Thoracic aorta (tissue), 2 donors: Measurements from ENCODE around the gene S100A5. TPM values are rescaled to one million over a fixed set of nuclear protein-coding genes. Genes with fewer than 3 reads are reported as not detected.
"Not testable (repeated sequence)": the region's sequence is repeated elsewhere in the genome, so short reads cannot be mapped to it uniquely, and the experiment has no call there.

Experiments used
- ATAC-seq: fragments of 150-250 bp; one replicate; pipeline ENCODE4 v1.8.0; 2017; ENCODE audit warnings: low read depth; ENCODE audit not compliant: insufficient number of reproducible peaks, low FRiP score
- DNase-seq: peaks from one replicate; pipeline ENCODE4 v3.0.0-alpha.2; 2020; ENCODE audit warnings: low spot score
- H3K27ac ChIP-seq, 2 donors: fragments of 200-600 bp; sonication (generic); 1 replicate in 1 of 2; 2 replicates in 1 of 2; pipeline ENCODE4 v1.5.1; 2016; ENCODE audit warnings: mild to moderate bottlenecking in 2 of 2, moderate library complexity in 2 of 2
- H3K27me3 ChIP-seq: fragments of 200-600 bp; sonication (generic); replicated peaks from 2 replicates; pipeline ENCODE4 v1.6.0; 2016; ENCODE audit warnings: mild to moderate bottlenecking; ENCODE audit not compliant: insufficient read depth
- H3K36me3 ChIP-seq: fragments of 200-600 bp; sonication (generic); one replicate; pipeline ENCODE4 v1.5.1; 2016
- H3K4me1 ChIP-seq, 2 donors: fragments of 200-600 bp; sonication (generic); 1 replicate in 1 of 2; 2 replicates in 1 of 2; pipeline versions ENCODE4 v1.5.1 to v1.6.0; 2016; ENCODE audit warnings: low read depth in 2 of 2, mild to moderate bottlenecking in 1 of 2; ENCODE audit not compliant: control insufficient read depth in 1 of 2
- H3K4me3 ChIP-seq: fragments of 200-600 bp; sonication (generic); 2 replicates; pipeline ENCODE4 v1.5.1; 2016; ENCODE audit warnings: mild to moderate bottlenecking
- H3K9me3 ChIP-seq: fragments of 200-600 bp; sonication (generic); 2 replicates; pipeline ENCODE4 v1.5.1; 2016
- total RNA-seq, 2 donors: library from RNA; depleted of rRNA; stranded (reverse); fragments of >200 nt; gene quantifications; one replicate each; pipeline versions ENCODE4 v1.1.0 to v1.2.3, GENCODE V29; 2016
- TF ChIP-seq, protein P1 (sequence below): fragments of 200-600 bp; sonication (generic); IDR thresholded peaks from one replicate; pipeline ENCODE4 v1.5.1; 2019; ENCODE audit warnings: antibody characterized with exemption

The S100A5 gene
- total RNA-seq, 2 donors from 2014 or later: not detected

GRCh38 chr1:153585006-153585405 is 44.3 kb upstream of the S100A5 start:
- Histone ChIP-seq H3K36me3 (no peaks in the 10 kb centered on the region), H3K27me3 (no peaks in the 10 kb centered on the region), H3K4me3 (no peak overlapping the region), H3K4me1 (no peaks in the 10 kb centered on the region), H3K27ac (no peak overlapping the region), H3K9me3 (no peaks in the 10 kb centered on the region)
- no peak for ATAC-seq
- DNase-seq: no peak
- TF ChIP-seq, protein P1, sequence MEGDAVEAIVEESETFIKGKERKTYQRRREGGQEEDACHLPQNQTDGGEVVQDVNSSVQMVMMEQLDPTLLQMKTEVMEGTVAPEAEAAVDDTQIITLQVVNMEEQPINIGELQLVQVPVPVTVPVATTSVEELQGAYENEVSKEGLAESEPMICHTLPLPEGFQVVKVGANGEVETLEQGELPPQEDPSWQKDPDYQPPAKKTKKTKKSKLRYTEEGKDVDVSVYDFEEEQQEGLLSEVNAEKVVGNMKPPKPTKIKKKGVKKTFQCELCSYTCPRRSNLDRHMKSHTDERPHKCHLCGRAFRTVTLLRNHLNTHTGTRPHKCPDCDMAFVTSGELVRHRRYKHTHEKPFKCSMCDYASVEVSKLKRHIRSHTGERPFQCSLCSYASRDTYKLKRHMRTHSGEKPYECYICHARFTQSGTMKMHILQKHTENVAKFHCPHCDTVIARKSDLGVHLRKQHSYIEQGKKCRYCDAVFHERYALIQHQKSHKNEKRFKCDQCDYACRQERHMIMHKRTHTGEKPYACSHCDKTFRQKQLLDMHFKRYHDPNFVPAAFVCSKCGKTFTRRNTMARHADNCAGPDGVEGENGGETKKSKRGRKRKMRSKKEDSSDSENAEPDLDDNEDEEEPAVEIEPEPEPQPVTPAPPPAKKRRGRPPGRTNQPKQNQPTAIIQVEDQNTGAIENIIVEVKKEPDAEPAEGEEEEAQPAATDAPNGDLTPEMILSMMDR: no peak

DNA sequence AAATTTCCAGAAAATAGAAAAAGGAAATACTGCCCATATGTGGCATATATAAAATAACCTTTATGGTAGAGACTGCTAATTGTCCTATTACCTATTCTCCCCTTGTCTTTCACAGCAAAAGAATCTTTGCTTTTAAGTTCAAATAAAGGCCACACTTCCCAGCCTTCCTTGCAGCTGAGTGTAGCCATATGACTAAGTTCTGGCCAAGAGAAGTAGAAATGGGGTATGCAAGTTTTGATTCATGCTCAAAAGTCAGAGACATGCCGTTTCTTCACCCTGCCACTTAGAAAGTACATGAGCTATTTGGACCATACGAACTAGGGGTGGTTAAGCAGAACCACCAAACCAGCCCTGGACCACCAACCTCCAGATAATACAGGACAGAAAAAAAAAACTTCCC is 43.2 kb upstream of the S100A5 start:
- H3K36me3 ChIP-seq: no peaks in the 10 kb centered on the region
- TF ChIP-seq, protein P1: no peak
- ATAC-seq (no peak), DNase-seq (no peak)
- no peak overlapping the region for H3K27ac ChIP-seq
- no peaks in the 10 kb centered on the region for H3K4me1 ChIP-seq
- H3K27me3 ChIP-seq: no peaks in the 10 kb centered on the region
- H3K9me3 ChIP-seq: no peaks in the 10 kb centered on the region
- no peak overlapping the region for H3K4me3 ChIP-seq

DNA sequence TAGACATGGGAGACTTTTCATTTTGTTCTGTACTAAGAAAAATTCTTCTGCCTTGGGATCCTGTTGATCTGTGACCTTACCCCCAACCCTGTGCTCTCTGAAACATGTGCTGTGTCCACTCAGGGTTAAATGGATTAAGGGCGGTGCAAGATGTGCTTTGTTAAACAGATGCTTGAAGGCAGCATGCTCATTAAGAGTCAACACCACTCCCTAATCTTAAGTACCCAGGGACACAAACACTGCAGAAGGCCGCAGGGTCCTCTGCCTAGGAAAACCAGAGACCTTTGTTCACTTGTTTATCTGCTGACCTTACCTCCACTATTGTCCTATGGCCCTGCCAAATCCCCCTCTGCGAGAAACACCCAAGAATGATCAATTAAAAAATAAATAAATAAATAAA is 42.8 kb upstream of the S100A5 start:
- H3K36me3 ChIP-seq, DNase-seq, H3K4me3 ChIP-seq, H3K9me3 ChIP-seq, H3K4me1 ChIP-seq, H3K27me3 ChIP-seq, H3K27ac ChIP-seq, ATAC-seq: not testable (repeated sequence)

GRCh38 chr1:153582836-153583235 is 42.1 kb upstream of the S100A5 start:
- not testable (repeated sequence) for DNase-seq, H3K4me1 ChIP-seq, H3K9me3 ChIP-seq, H3K27me3 ChIP-seq, H3K4me3 ChIP-seq, H3K36me3 ChIP-seq, H3K27ac ChIP-seq, ATAC-seq

GRCh38 chr1:153578936-153579335 is 38.2 kb upstream of the S100A5 start:
- no peaks in the 10 kb centered on the region for H3K36me3 ChIP-seq
- no peaks in the 10 kb centered on the region for H3K9me3 ChIP-seq
- H3K27me3 ChIP-seq: no peaks in the 10 kb centered on the region
- no peak overlapping the region for H3K27ac ChIP-seq
- H3K4me3 ChIP-seq: no peak overlapping the region
- TF ChIP-seq, protein P1: no peak
- ATAC-seq (no peak), DNase-seq (no peak)
- peaks cover 0 to 10% of the 10 kb centered on the region in 2 donors for H3K4me1 ChIP-seq

- TF ChIP-seq, protein P1: no peak
- Histone ChIP-seq H3K4me3 (no peak overlapping the region), H3K27me3 (no peaks in the 10 kb centered on the region), H3K27ac (no peak overlapping the region), H3K9me3 (no peaks in the 10 kb centered on the region), H3K36me3 (no peaks in the 10 kb centered on the region), H3K4me1 (peaks cover 0 to 10% of the 10 kb centered on the region in 2 donors)
- no peak for ATAC-seq
- no peak for DNase-seq
These were observed 37.8 kb upstream of the S100A5 start for GRCh38 chr1:153578490-153578889.
